Left lung (tissue), 10 donors: ENCODE measurements around the gene CBX8. TPM values are rescaled to one million over a fixed set of nuclear protein-coding genes. Genes with fewer than 3 reads are reported as not detected.

Source experiments
- ATAC-seq: fragments of 200-7000 bp; cut with Tn5 transposase; one replicate; pipeline ENCODE4 v1.9.1; 2020; ENCODE audit warnings: moderate library complexity
- DNase-seq, 4 donors: peaks; one replicate each; pipeline ENCODE4 v3.0.0-alpha.2; 2013 to 2020
- H3K27ac ChIP-seq, 2 donors: fragments of 200-600 bp; sonication (generic) in 1 of 2; one replicate each; pipeline versions ENCODE4 v1.5.0 to v1.8.0; 2020 to 2021
- H3K27me3 ChIP-seq, 2 donors: fragments of 200-600 bp; sonication (generic) in 1 of 2; one replicate each; pipeline versions ENCODE4 v1.5.0 to v1.8.0; 2020 to 2021
- H3K36me3 ChIP-seq, 2 donors: fragments of 200-600 bp; sonication (generic) in 1 of 2; one replicate each; pipeline versions ENCODE4 v1.5.0 to v1.8.0; 2020 to 2021
- H3K4me1 ChIP-seq, 2 donors: fragments of 200-600 bp; one replicate each; pipeline ENCODE4 v1.8.0; 2021
- H3K4me3 ChIP-seq, 2 donors: fragments of 200-600 bp; sonication (generic) in 1 of 2; one replicate each; pipeline versions ENCODE4 v1.5.0 to v1.8.0; 2020 to 2021; ENCODE audit warnings: mild to moderate bottlenecking in 1 of 2
- H3K9me3 ChIP-seq, 2 donors: fragments of 200-600 bp; sonication (generic) in 1 of 2; one replicate each; pipeline versions ENCODE4 v1.5.0 to v1.8.0; 2020 to 2021
- intact Hi-C, 2 donors: fragments of 100-400 bp; cut with DNase I; formaldehyde crosslinking; loops; one replicate each; pipeline versions ENCODE4 v1.11.2 to v1.14.2; 2022
- polyA plus RNA-seq, 6 donors: library from polyadenylated mRNA; unstranded; fragments of 120-200 nt; gene quantifications; one replicate each; pipeline ENCODE4 v1.2.1, GENCODE V29; 2013; ENCODE audit not compliant: insufficient read length in 6 of 6
- total RNA-seq, 2 donors: library from RNA; stranded (reverse); fragmentation: NEBNext Ultra II Directional; extraction: Animal tissue kit (Norgen Biotek cat#: 25700); gene quantifications; one replicate each; pipeline ENCODE4 v1.2.1, GENCODE V29; 2021
- TF ChIP-seq, protein P1 (sequence below), 2 donors: fragments of 200-600 bp; sonication (generic) in 1 of 2; IDR thresholded peaks; one replicate each; pipeline versions ENCODE4 v1.5.0 to v1.8.0; 2021; ENCODE audit warnings: antibody characterized with exemption in 2 of 2
- donor health status: DM: no; HTN: yes; CAD: no.
- donor health status: DM: no; HTN: no; CAD: no.

CBX8 gene
- total and polyA plus RNA-seq, 8 donors, result 7.3 to 11.4 (median 8.9) TPM

DNA sequence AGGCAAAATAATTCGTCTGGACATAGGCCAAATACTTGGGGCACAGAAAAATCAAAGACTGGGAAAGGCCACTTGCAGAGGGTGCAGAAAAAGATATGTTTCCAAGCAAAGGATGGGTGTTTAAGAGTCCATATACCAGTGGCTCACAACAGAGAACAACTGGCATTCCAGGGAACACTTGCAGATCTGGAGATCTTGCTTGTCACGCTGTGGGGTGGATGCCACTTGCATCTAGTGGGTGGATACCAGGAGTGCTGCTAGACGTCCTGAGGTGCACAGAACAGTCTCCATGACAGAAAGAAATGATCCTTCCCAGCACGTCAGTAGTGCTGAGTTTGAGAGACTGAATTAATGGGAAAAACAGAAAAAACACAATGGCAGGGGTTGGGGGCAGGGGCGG is 8.4 kb downstream of the CBX8 start:
- peaks cover 11 to 36% of the 10 kb centered on the region in 2 donors for H3K4me1 ChIP-seq
- DNase-seq (no peak), ATAC-seq (no peak)
- peaks cover 48 to 95% of the 10 kb centered on the region in 2 donors for H3K27me3 ChIP-seq
- no peaks in the 10 kb centered on the region for H3K9me3 ChIP-seq
- H3K36me3 ChIP-seq, result peaks cover 0 to 10% of the 10 kb centered on the region in 2 donors
- intact Hi-C loops, result loop anchor here in 1 of 2 donors (5.0 to 10.0 kb wide), 3 partner anchors 126 to 204 kb away; no protein-coding TSS in a partner anchor
- no peak overlapping the region for H3K4me3 ChIP-seq
- TF ChIP-seq, protein P1, sequence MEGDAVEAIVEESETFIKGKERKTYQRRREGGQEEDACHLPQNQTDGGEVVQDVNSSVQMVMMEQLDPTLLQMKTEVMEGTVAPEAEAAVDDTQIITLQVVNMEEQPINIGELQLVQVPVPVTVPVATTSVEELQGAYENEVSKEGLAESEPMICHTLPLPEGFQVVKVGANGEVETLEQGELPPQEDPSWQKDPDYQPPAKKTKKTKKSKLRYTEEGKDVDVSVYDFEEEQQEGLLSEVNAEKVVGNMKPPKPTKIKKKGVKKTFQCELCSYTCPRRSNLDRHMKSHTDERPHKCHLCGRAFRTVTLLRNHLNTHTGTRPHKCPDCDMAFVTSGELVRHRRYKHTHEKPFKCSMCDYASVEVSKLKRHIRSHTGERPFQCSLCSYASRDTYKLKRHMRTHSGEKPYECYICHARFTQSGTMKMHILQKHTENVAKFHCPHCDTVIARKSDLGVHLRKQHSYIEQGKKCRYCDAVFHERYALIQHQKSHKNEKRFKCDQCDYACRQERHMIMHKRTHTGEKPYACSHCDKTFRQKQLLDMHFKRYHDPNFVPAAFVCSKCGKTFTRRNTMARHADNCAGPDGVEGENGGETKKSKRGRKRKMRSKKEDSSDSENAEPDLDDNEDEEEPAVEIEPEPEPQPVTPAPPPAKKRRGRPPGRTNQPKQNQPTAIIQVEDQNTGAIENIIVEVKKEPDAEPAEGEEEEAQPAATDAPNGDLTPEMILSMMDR (IDR thresholded peaks at IDR 0.05), result no peak
- no peak overlapping the region for H3K27ac ChIP-seq

DNA sequence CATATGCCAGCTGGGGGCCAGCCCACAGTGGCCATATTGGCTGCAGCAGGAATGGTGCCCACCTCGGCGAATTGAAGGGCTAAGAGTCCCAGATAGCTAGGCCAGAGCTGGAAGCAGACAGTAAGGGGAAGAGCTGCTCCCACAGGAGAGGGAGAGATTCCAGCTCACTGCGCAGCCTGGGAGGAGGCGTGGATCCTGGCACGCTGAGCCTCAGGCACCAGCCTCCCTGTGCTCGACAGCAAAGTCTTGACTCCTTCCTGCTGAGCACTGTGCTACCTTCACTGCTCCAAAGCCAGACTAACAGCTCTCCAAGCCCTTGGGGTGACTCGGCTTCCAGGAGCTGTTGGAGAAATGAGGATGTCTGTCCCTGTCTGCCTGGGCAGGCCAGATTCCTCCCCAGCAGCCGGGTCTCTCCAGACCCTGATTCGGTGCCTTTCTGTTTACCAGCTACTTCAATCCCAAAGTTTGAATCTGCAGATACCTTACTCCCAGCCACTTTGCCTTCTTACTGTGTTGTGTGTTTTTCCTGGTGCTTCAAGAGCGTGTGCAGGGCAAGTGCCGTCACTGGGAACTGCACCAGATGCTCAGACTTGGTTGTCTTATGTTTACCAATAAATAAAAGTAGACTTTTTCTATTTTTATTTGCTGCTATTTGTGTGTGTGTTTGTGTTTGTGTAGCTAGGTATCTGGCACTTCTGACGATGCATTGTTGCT is 9.8 kb downstream of the CBX8 start:
- intact Hi-C loops, result loop anchor here in 1 of 2 donors (5.0 to 10.0 kb wide), 3 partner anchors 128 to 205 kb away; no protein-coding TSS in a partner anchor
- no peak overlapping the region for H3K4me3 ChIP-seq
- no peak overlapping the region for H3K27ac ChIP-seq
- peaks cover 0 to 10% of the 10 kb centered on the region in 2 donors for H3K36me3 ChIP-seq
- ATAC-seq (no peak), DNase-seq (no peak)
- no peaks in the 10 kb centered on the region for H3K9me3 ChIP-seq
- TF ChIP-seq, protein P1 (IDR thresholded peaks at IDR 0.05), result no peak
- H3K27me3 ChIP-seq, result peaks cover 39 to 90% of the 10 kb centered on the region in 2 donors
- H3K4me1 ChIP-seq, result peaks cover 11 to 28% of the 10 kb centered on the region in 2 donors

DNA sequence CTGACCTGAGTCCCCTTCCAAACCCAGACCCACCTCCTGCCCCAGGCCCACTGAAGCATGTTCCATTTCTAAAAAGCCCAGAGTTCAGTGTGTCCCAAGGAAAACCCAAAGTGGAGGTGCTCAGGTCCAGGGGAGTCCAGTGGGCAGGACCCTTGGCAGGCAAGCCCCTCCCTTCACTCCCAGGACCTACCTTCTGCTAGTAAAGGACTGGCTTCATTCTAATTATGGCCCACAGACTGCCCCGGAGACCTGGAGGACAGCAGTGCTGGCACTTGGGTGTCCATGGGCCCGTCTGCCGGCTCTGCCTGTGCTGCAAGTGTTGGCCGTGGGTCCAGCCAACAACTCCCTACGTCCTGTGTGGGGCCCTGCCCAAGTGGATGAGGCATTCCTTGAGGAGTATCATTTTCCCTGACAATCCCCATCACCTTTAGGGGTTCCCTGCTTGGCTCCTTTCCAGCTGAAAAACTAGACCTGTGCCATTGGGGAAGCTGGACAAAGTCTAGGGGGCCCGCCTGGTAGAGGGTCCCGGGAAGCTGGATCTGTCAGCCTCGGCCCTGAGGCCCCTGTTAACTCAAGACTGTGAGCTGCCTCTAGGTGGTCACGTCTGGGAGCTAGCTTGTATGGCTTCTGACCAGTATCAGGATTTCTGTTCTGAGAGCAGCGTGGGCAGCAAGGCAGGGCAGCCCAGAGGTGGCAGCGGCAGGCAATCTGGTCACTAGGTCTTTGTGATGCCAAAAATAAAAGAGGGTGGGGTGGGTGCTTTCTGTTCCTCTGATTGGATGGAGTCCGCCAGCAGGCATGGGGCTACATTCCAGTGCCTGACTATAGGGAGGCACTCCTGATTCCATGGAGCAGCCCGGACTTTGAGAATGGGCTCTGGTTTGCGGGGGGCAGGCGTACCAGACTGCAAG is 10.7 kb downstream of the CBX8 start:
- Histone ChIP-seq H3K9me3 (no peaks in the 10 kb centered on the region), H3K4me3 (no peak overlapping the region), H3K27ac (no peak overlapping the region), H3K4me1 (peaks cover 11 to 26% of the 10 kb centered on the region in 2 donors), H3K27me3 (peaks cover 29 to 90% of the 10 kb centered on the region in 2 donors), H3K36me3 (peaks cover 0 to 10% of the 10 kb centered on the region in 2 donors)
- no peak for DNase-seq
- TF ChIP-seq, protein P1 (IDR thresholded peaks at IDR 0.05), result no peak
- ATAC-seq, result no peak
- intact Hi-C loops, result loop anchor here in 1 of 2 donors (5.0 to 10.0 kb wide), 3 partner anchors 129 to 206 kb away; no protein-coding TSS in a partner anchor

DNA sequence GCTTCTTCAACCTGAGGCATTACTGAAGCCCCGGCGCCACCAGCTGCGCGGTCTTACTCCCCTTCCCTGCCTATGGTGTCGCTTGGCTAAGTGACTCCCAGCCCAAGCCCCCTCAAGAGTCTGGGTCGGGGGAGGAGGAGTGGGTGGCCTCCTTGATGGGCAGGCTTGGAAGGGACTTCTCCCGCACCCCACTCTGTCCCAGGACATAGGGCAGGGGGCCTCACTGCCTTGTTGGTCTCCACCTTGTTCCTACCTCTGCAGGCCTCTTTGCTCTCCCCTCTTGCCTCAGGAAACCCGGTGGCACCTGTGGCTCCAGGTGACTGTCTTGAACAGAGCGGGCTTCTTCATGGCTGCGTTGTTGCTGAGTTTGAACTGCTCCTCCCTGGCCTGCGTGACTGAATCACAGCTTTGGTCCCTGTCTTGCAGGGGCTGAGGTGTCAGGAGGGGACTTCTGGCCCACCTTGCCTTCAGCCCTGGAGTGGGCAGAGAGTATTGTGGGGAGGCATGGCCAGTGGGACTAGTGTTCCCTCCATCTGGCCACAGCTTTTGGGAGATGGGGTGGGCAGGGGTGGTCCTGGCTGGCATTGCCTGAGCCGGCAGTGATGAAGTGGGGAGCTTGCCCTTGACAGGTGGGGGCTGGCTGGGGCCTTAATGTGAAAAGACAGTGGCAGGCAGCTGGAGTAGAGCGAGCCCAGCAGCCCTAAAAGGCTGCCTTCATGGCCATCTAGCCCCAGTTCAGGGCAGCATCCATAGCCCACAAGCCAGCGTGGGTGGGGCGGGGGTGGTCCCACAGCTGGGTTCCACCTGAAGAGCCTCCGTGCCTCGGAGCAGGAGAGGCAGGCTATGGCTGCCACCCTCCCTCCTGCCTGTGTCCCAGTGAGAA is 11.6 kb downstream of the CBX8 start:
- H3K4me1 ChIP-seq, result peaks cover 9 to 18% of the 10 kb centered on the region in 2 donors
- no peaks in the 10 kb centered on the region for H3K9me3 ChIP-seq
- intact Hi-C loops, result loop anchor here in 1 of 2 donors (5.0 to 10.0 kb wide), 3 partner anchors 130 to 207 kb away; no protein-coding TSS in a partner anchor
- DNase-seq (no peak), ATAC-seq (no peak)
- H3K27ac ChIP-seq, result no peak overlapping the region
- H3K36me3 ChIP-seq, result peaks cover 0 to 10% of the 10 kb centered on the region in 2 donors
- no peak overlapping the region for H3K4me3 ChIP-seq
- H3K27me3 ChIP-seq, result peaks cover 20 to 88% of the 10 kb centered on the region in 2 donors
- TF ChIP-seq, protein P1 (IDR thresholded peaks at IDR 0.05), result no peak
